ENCODE data around the gene LYRM4.

LYRM4 gene

GRCh38 chr6:5139828-5140771, 120.7 kb downstream of the LYRM4 start:
- Histone ChIP-seq H4K20me1 (ENCODE audit: insufficient read depth, low read length) (0 out of 2 replicates have a peak, but pooled peaks cover 3% of the 10 kb centered on the region), H3K9me3 (ENCODE audit: insufficient read depth, low read length) (no peaks in the 10 kb centered on the region), H3K9ac (ENCODE audit: low read length) (no peak overlapping the region), H3K4me2 (ENCODE audit: low read length) (peak overlapping the region; percentile 44), H3K4me1 (ENCODE audit: low read length) (peaks cover 14% of the 10 kb centered on the region), H3K4me3 (ENCODE audit: low read length) (no peak overlapping the region), H2AFZ (ENCODE audit: low read depth, low read length) (no peak overlapping the region), H3K79me2 (ENCODE audit: low read length) (no peaks in the 10 kb centered on the region), H3K27me3 (ENCODE audit: low read depth, low read length) (no peaks in the 10 kb centered on the region), H3K27ac (ENCODE audit: low read length) (no peak overlapping the region), H3K36me3 (replicated peaks; ENCODE audit: low read depth, low read length) (no peaks in the 10 kb centered on the region)
- TF ChIP-seq EZH2phosphoT487 (IDR thresholded peaks at IDR 0.05; ENCODE audit: low read depth): no peak
- TF ChIP-seq, protein P1, sequence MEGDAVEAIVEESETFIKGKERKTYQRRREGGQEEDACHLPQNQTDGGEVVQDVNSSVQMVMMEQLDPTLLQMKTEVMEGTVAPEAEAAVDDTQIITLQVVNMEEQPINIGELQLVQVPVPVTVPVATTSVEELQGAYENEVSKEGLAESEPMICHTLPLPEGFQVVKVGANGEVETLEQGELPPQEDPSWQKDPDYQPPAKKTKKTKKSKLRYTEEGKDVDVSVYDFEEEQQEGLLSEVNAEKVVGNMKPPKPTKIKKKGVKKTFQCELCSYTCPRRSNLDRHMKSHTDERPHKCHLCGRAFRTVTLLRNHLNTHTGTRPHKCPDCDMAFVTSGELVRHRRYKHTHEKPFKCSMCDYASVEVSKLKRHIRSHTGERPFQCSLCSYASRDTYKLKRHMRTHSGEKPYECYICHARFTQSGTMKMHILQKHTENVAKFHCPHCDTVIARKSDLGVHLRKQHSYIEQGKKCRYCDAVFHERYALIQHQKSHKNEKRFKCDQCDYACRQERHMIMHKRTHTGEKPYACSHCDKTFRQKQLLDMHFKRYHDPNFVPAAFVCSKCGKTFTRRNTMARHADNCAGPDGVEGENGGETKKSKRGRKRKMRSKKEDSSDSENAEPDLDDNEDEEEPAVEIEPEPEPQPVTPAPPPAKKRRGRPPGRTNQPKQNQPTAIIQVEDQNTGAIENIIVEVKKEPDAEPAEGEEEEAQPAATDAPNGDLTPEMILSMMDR (IDR thresholded peaks at IDR 0.05; ENCODE audit: low read depth, low read length): no peak

DNA sequence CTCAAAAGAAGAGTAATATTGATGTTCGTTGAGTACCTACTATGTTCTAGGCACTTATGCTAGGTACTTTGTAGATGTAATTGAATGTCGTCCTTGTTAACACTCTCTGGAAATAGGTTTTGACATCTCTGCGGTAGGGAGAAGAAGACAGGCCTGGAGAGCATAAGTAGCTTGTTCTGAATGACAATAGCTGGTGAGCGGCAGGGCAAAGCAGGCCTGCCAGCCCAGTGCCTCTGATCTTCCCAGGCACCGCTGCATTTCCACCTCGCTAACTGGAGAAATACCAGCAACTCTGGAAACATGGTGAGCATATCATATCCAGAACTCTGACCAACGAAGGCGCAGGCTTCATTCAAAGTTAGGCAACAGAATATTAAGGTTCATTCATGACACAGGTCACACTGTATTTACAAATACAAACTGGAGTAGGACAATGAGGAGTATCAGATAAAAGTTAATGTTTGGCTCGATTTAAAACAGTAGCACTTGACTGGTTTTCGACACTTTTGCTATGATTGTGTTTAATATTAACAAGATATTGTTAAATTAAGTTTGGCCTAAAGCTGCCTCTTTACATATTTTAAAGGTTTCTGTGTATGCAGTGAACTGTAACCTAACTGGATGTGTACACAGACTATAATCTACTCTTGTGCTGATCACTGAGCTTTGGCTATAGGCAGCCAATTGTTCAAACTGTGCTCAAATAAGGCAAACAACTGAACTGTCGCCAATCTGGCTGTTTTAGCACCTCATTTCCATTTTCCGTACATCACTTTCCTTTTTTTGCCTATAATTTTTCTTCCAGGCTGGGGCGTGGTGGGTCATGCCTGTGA, 121.5 kb downstream of the LYRM4 start:
- H3K4me2 ChIP-seq (ENCODE audit: low read length): no peak overlapping the region
- H3K27me3 ChIP-seq (ENCODE audit: low read depth, low read length): no peaks in the 10 kb centered on the region
- H3K9me3 ChIP-seq (ENCODE audit: insufficient read depth, low read length): no peaks in the 10 kb centered on the region
- no peak overlapping the region for H3K4me3 ChIP-seq (ENCODE audit: low read length)
- H3K27ac ChIP-seq (ENCODE audit: low read length): no peak overlapping the region
- H3K36me3 ChIP-seq (replicated peaks; ENCODE audit: low read depth, low read length): no peaks in the 10 kb centered on the region
- no peaks in the 10 kb centered on the region for H3K79me2 ChIP-seq (ENCODE audit: low read length)
- peaks cover 14% of the 10 kb centered on the region for H3K4me1 ChIP-seq (ENCODE audit: low read length)
- H2AFZ ChIP-seq (ENCODE audit: low read depth, low read length): no peak overlapping the region
- no peak overlapping the region for H3K9ac ChIP-seq (ENCODE audit: low read length)
- H4K20me1 ChIP-seq (ENCODE audit: insufficient read depth, low read length): 0 out of 2 replicates have a peak, but pooled peaks cover 3% of the 10 kb centered on the region
- TF ChIP-seq, protein P1 (IDR thresholded peaks at IDR 0.05; ENCODE audit: low read depth, low read length): no peak
- no peak for TF ChIP-seq EZH2phosphoT487 (IDR thresholded peaks at IDR 0.05; ENCODE audit: low read depth)

DNA sequence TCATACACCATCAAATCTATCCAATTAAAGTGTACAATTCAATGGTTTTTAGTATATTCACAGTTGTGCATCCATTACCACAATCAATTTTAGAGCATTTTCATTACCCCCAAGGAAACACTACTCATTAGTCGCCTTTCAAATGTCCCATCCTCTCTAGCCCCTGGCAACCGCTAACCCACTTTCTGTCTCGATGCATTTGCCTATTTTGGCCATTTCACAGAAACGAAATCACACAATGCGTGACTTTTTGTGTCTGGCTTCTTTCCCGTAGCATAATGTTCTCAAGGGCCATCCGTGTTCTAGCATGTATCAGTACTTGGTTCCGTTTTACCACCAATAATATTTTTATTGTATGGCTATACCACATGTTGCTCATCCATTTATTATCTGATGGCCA, 123.9 kb downstream of the LYRM4 start:
- H3K27ac ChIP-seq (ENCODE audit: low read length): no peak overlapping the region
- TF ChIP-seq, protein P1 (IDR thresholded peaks at IDR 0.05; ENCODE audit: low read depth, low read length): no peak
- no peak for TF ChIP-seq EZH2phosphoT487 (IDR thresholded peaks at IDR 0.05; ENCODE audit: low read depth)
- no peak overlapping the region for H3K4me2 ChIP-seq (ENCODE audit: low read length)
- H2AFZ ChIP-seq (ENCODE audit: low read depth, low read length): no peak overlapping the region
- H3K27me3 ChIP-seq (ENCODE audit: low read depth, low read length): no peaks in the 10 kb centered on the region
- no peaks in the 10 kb centered on the region for H3K79me2 ChIP-seq (ENCODE audit: low read length)
- no peak overlapping the region for H3K4me3 ChIP-seq (ENCODE audit: low read length)
- H3K4me1 ChIP-seq (ENCODE audit: low read length): peaks cover 28% of the 10 kb centered on the region
- H3K36me3 ChIP-seq (replicated peaks; ENCODE audit: low read depth, low read length): no peaks in the 10 kb centered on the region
- H3K9ac ChIP-seq (ENCODE audit: low read length): no peak overlapping the region
- H4K20me1 ChIP-seq (ENCODE audit: insufficient read depth, low read length): no peaks in the 10 kb centered on the region
- H3K9me3 ChIP-seq (ENCODE audit: insufficient read depth, low read length): no peaks in the 10 kb centered on the region
